ENCODE measurements around the gene MYMK. TPM values are rescaled to one million over a fixed set of nuclear protein-coding genes. Genes with fewer than 3 reads are reported as not detected.

Gene MYMK
- total and polyA plus RNA-seq, 2 of the 4 experiments (the other 2 are of a cell fraction): not detected

DNA sequence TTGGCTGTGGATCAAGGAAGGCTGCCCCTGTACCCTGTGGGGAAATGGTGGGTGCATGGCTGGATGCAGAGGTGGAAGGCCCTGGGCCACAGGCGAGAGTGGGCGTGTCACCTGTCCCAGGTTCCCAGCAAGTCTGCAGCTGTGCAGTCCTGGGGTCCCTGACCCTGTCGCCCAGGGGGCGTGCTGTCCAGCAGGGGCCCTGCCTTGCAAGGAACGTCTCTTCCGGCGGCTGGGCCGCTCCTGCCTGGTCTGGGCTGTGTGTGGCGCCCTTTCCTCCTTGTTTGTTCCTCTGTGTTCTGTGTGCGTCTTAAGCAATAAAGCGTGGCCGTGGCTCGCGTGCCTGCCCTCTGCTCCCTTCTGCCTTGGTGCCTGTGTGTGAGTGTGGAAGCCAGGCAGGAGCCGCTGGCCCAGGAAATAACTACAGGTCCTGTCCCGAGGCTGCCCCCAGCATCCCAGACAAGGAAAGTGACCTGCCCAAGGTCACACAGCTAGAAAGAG is 54.3 kb downstream of the MYMK start:
- Histone ChIP-seq H3K4ac (ENCODE audit: low read depth, low read length) (no peak overlapping the region), H2AK9ac (replicated peaks; ENCODE audit: low read depth, low read length, poor library complexity) (no peak overlapping the region), H3K9me1 (ENCODE audit: insufficient read depth, low read length) (no peaks in the 10 kb centered on the region), H3K9ac (ENCODE audit: low read depth, low read length) (no peak overlapping the region), H3K36me3 (ENCODE audit: control insufficient read depth, insufficient read depth, low read length) (peaks cover 5% of the 10 kb centered on the region), H2BK20ac (ENCODE audit: low read depth, low read length) (no peak overlapping the region), H3K27ac (ENCODE audit: insufficient read depth, low read length) (no peak overlapping the region), H3K4me1 (ENCODE audit: control insufficient read depth, insufficient read depth, low read length) (no peaks in the 10 kb centered on the region), H2BK15ac (ENCODE audit: low read depth, low read length) (no peak overlapping the region), H2AK5ac (ENCODE audit: low read depth, low read length) (no peak overlapping the region), H3K4me2 (ENCODE audit: low read depth, low read length) (no peak overlapping the region), H3K27me3 (ENCODE audit: control insufficient read depth, insufficient read depth, low read length) (no peaks in the 10 kb centered on the region), H4K20me1 (ENCODE audit: insufficient read depth, low read length) (no peaks in the 10 kb centered on the region), H3K79me1 (ENCODE audit: low read depth in 1 of 2, low read length in 2 of 2) (no peaks in the 10 kb centered on the region), H2AFZ (replicated peaks; ENCODE audit: low read length, poor library complexity) (no peak overlapping the region), H4K91ac (ENCODE audit: insufficient read depth, low read depth, low read length) (no peak overlapping the region), H3K18ac (ENCODE audit: low read depth, low read length) (no peak overlapping the region), H3K23ac (ENCODE audit: low read depth, low read length) (no peak overlapping the region), H3K9me3 (ENCODE audit: control insufficient read depth, insufficient read depth, low read length) (no peaks in the 10 kb centered on the region), H3K56ac (ENCODE audit: extremely low read depth, insufficient read depth, low read length) (no peak overlapping the region), H4K5ac (ENCODE audit: low read depth, low read length) (no peak overlapping the region), H3K4me3 (ENCODE audit: insufficient read depth, low read depth, low read length) (no peak overlapping the region), H3K14ac (replicated peaks; ENCODE audit: low read depth, low read length) (no peak overlapping the region), H4K8ac (ENCODE audit: low read depth in 2 of 2, low read length in 2 of 2) (no peak overlapping the region), H2BK120ac (ENCODE audit: low read depth, low read length) (no peak overlapping the region), H2BK5ac (ENCODE audit: low read depth, low read length, poor library complexity, severe bottlenecking) (no peak overlapping the region)
- DNase-seq: no peak
- in situ Hi-C loops (cut with MboI; ENCODE audit: low sequenced_read_pairs) (no loop called here), intact Hi-C loops (cut with micrococcal nuclease) (no loop called here), dilution Hi-C loops (cut with HindIII; ENCODE audit: low sequenced_read_pairs, unreplicated experiment) (no loop called here)
- no peak for ATAC-seq (ENCODE audit: low read depth)
- WGBS, 2 experiments (ENCODE audit: extremely low coverage in 2 of 2, insufficient read length in 1 of 2): 81% methylated on average over 7 of the region's 16 CpGs; no CpG with 5 or more reads in 1 of the 2 experiments
- ChIA-PET CTCF (no interaction called here), POLR2A (ENCODE audit: unreplicated experiment) (no interaction called here)
- TF ChIP-seq CHD1 (IDR thresholded peaks at IDR 0.05; ENCODE audit: low read depth, low read length) (no peak), CEBPB (IDR thresholded peaks at IDR 0.05; ENCODE audit: low read depth, low read length) (no peak), RAD21 (IDR thresholded peaks at IDR 0.05; ENCODE audit: low read length) (no peak), FOS (IDR thresholded peaks at IDR 0.05; ENCODE audit: low read depth, low read length) (no peak), RFX5 (IDR thresholded peaks at IDR 0.05; ENCODE audit: low read depth, low read length) (no peak), MAFK (IDR thresholded peaks at IDR 0.05; ENCODE audit: low read depth, low read length) (no peak), POLR2A (IDR thresholded peaks at IDR 0.05; ENCODE audit: low read depth, low read length) (no peak), MXI1 (IDR thresholded peaks at IDR 0.05; ENCODE audit: borderline replicate concordance, low read depth, low read length) (no peak), BHLHE40 (IDR thresholded peaks at IDR 0.05; ENCODE audit: low read depth, low read length) (no peak), SMC3 (IDR thresholded peaks at IDR 0.05; ENCODE audit: low read depth, low read length) (no peak), MAZ (IDR thresholded peaks at IDR 0.05; ENCODE audit: borderline replicate concordance, low read depth, low read length) (no peak)
- no TSS peak for BruUV-seq (replicated peaks)
